Uterus (tissue), 2 donors: Measurements from ENCODE around the gene CCDC88A.

Experiments
- CTCF ChIP-seq, 4 experiments: fragments of 200-600 bp in 2 of 4; fragments of 450-650 bp in 2 of 4; sonication (generic) in 2 of 4; IDR thresholded peaks; one replicate each; pipeline ENCODE4 v1.5.1; 2016 to 2019; ENCODE audit warnings: antibody characterized with exemption in 4 of 4, mild to moderate bottlenecking in 2 of 4, moderate library complexity in 1 of 4
- POLR2A ChIP-seq, 2 donors: fragments of 450-650 bp; IDR thresholded peaks; one replicate each; pipeline ENCODE4 v1.6.1; 2016; ENCODE audit warnings: antibody characterized with exemption in 2 of 2, mild to moderate bottlenecking in 1 of 2, moderate library complexity in 1 of 2

DNA sequence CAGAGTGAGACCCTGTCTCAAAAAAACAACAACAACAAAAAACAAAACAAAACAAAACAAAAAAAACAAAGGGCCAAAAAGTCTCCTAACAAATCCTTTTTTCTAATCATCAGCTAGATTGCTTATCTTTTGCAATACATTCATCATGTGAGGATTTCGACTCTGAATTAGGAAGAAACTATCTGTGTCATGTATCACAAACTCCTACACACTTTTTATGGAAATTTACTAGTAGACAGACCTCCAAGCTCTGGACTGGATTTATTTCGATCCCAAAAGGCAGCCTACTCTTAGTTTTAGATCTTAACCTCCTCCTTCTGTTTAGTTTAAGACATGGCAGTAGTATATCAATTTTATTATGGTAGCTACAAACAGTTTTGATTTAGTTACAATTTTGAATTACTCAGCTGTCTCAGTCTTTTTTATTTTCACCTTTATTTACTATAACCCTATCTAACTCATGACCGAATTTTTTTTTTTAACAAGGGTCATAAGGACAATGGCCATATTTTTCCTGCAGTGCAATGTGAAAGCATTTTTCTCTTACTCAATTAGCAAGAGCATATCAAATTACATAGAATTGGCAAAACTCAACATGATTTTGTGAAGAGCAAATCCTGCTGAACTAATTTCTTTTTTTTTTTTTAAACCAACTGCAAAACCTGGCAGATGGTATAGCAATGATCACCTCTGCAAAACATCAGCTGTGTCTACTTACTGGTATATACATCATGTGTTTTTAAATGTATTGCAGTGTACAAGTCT lies 10.7 kb upstream of the CCDC88A start:
- no peak for TF ChIP-seq CTCF (IDR thresholded peaks at IDR 0.05)
- TF ChIP-seq POLR2A (IDR thresholded peaks at IDR 0.05) = no peak
